GM10248 (cell line): Measurements from ENCODE around the gene LIG4.

ENCODE experiments used
- CTCF ChIA-PET: fragments of 300-600 bp; sonication (Branson Sonifier 250); formaldehyde crosslinking; extraction: SDS; loops from one replicate; lab custom pipeline; 2021; ENCODE audit warnings: antibody characterized with exemption; lab: Yijun Ruan, JAX
- POLR2A ChIA-PET: fragments of 350-650 bp; sonication (Branson Sonifier 250); formaldehyde crosslinking; extraction: SDS; loops from one replicate; lab custom pipeline; 2020; ENCODE audit warnings: antibody characterized with exemption; lab: Yijun Ruan, JAX
- DNase-seq: peaks from one replicate; pipeline ENCODE4 v3.0.0; 2012; ENCODE audit errors: extremely low spot score
- TF ChIP-seq, protein P1 (sequence below): IDR thresholded peaks from 2 replicates; pipeline ENCODE4 v1.5.1; 2012; ENCODE audit warnings: mild to moderate bottlenecking, low read depth; ENCODE audit errors: extremely low read depth, missing control alignments, control extremely low read depth

LIG4 gene

DNA sequence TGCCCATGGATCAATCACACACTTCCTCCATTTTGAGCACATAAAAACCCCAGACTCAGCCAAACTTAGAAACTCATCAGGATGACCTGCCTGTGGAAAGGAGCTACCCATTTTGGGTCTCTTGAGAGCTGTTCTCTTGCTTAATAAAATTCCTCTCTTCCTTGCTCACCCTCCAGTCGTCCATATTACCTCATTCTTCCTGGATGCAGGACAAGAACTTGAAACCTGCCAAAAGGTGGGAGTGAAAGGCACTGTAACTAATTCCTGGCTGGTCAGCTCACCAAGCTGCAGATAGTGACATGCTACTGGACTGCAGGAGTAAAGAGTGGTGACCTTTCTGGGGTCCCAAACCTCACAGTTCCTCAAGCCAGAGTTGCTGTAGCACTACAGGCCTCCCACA lies 20.2 kb downstream of the LIG4 start:
- TF ChIP-seq, protein P1, sequence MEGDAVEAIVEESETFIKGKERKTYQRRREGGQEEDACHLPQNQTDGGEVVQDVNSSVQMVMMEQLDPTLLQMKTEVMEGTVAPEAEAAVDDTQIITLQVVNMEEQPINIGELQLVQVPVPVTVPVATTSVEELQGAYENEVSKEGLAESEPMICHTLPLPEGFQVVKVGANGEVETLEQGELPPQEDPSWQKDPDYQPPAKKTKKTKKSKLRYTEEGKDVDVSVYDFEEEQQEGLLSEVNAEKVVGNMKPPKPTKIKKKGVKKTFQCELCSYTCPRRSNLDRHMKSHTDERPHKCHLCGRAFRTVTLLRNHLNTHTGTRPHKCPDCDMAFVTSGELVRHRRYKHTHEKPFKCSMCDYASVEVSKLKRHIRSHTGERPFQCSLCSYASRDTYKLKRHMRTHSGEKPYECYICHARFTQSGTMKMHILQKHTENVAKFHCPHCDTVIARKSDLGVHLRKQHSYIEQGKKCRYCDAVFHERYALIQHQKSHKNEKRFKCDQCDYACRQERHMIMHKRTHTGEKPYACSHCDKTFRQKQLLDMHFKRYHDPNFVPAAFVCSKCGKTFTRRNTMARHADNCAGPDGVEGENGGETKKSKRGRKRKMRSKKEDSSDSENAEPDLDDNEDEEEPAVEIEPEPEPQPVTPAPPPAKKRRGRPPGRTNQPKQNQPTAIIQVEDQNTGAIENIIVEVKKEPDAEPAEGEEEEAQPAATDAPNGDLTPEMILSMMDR: no peak
- DNase-seq: no peak
- POLR2A ChIA-PET: no interaction called here
- CTCF ChIA-PET: interaction anchor here (0.7 to 1.2 kb wide), 2 partner anchors 19 to 40 kb away, joined by 3 read pairs; no protein-coding TSS in a partner anchor

GRCh38 chr13:108194435-108194936 lies 20.9 kb downstream of the LIG4 start:
- no peak for DNase-seq
- CTCF ChIA-PET: interaction anchor here (0.7 to 1.2 kb wide), 2 partner anchors 19 to 39 kb away, joined by 3 read pairs; no protein-coding TSS in a partner anchor
- POLR2A ChIA-PET: no interaction called here
- TF ChIP-seq, protein P1: no peak

DNA sequence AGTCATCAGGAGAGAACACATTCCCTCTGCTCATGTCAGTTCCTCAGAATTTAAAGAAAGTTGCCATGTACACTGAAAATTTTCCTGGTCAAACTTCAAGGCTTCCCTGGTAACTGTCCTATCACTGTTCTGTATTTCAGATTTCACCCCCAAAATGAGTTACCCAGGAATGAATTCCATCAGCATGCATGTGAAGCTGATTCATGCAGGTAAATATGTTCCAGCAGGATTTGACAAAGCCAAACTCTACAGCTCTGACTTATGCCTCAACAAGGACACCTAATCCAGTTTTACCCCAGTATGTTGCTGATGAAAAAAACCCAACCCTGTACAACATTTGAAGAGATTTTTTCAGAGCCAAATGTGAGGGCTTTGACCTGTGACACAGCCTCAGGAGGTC lies 21.5 kb downstream of the LIG4 start:
- POLR2A ChIA-PET: no interaction called here
- no peak for DNase-seq
- TF ChIP-seq, protein P1: no peak
- CTCF ChIA-PET: interaction anchor here (1.3 to 1.7 kb wide), 3 partner anchors 13 to 68 kb away, joined by 3 to 4 read pairs (median 3); no protein-coding TSS in a partner anchor

GRCh38 chr13:108190897-108191296 lies 24.4 kb downstream of the LIG4 start:
- CTCF ChIA-PET: interaction anchor here (1.1 kb wide), 1 partner anchor 35 kb away, joined by 3 read pairs; no protein-coding TSS in a partner anchor
- no peak for DNase-seq
- POLR2A ChIA-PET: no interaction called here
- TF ChIP-seq, protein P1: no peak

DNA sequence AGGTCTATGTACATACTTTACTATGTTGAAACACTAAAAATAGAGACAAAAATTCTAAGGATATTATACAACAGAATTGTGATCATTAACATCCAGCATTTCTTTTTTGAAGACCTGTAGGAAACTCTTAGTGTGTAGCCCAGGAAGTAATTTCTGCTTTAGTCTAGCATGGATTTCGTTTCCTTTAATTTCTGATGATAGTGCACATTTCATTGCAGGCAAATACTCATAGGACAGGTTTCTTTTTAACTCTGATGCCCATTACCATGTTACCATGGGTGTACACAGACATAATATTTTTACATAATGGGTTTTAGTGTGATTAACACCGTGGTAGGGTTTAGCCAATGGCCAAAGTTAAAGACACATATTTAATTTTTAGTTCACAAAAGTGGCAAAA lies 27.1 kb downstream of the LIG4 start:
- ChIA-PET POLR2A (no interaction called here), CTCF (interaction anchor here (1.0 kb wide), 1 partner anchor 29 kb away, joined by 3 read pairs; no protein-coding TSS in a partner anchor)
- no peak for DNase-seq
- TF ChIP-seq, protein P1: no peak

- ChIA-PET CTCF (interaction anchor here (0.9 to 1.0 kb wide), 2 partner anchors 50 to 710 kb away, joined by 3 read pairs; no protein-coding TSS in a partner anchor), POLR2A (no interaction called here)
- TF ChIP-seq, protein P1: no peak
- no peak for DNase-seq
These were observed 30.1 kb downstream of the LIG4 start for GRCh38 chr13:108185223-108185622.
